GM12878 (cell line): ENCODE measurements around the gene SIRT7. TPM values are rescaled to one million over a fixed set of nuclear protein-coding genes. Genes with fewer than 3 reads are reported as not detected.

Experiments
- ATAC-seq: fragments of 200-7000 bp; cut with Tn5 transposase; 3 replicates; pipeline ENCODE4 v1.9.1; 2020; ENCODE audit warnings: mild to moderate bottlenecking, moderate library complexity
- BruUV-seq: library from RNA; stranded (reverse); fragments of 400-500 nt; replicated peaks from 2 replicates; lab custom pipeline; 2021; lab: Mats Ljungman, UMichigan
- CTCF ChIA-PET: fragments of 300-600 bp; sonication (Branson Sonifier 250); formaldehyde crosslinking; extraction: SDS; loops from one replicate; lab custom pipeline; 2021; ENCODE audit warnings: inconsistent platforms; lab: Yijun Ruan, JAX
- POLR2A ChIA-PET: fragments of 350-600 bp; formaldehyde crosslinking; extraction: SDS; loops from one replicate; lab custom pipeline; 2021; ENCODE audit warnings: inconsistent platforms; lab: Charles Lee
- RAD21 ChIA-PET: fragments of 300-600 bp; sonication (Branson Sonifier 250); formaldehyde crosslinking; loops from one replicate; lab custom pipeline; 2023; ENCODE audit warnings: antibody characterized with exemption; ENCODE audit not compliant: unreplicated experiment; lab: Charles Lee
- SMC1A ChIA-PET: fragments of 300-600 bp; sonication (Branson Sonifier 250); formaldehyde crosslinking; loops from one replicate; lab custom pipeline; 2023; ENCODE audit not compliant: unreplicated experiment, uncharacterized antibody; lab: Charles Lee
- DNase-seq: peaks from one replicate; pipeline ENCODE4 v3.0.0-alpha.2; 2011; ENCODE audit warnings: low read depth, low spot score
- FAIRE-seq: peaks from 3 replicates; lab custom pipeline; 2011; peaks lifted over from hg19 to GRCh38; lab: Jason Lieb, UNC
- H2AFZ ChIP-seq: 2 replicates; pipeline ENCODE4 v1.6.0; 2011; ENCODE audit warnings: low read depth, low read length, control low read depth; ENCODE audit not compliant: control insufficient read depth
- H3K27ac ChIP-seq: 2 replicates; pipeline ENCODE4 v1.5.1; 2011; ENCODE audit warnings: control low read depth; ENCODE audit not compliant: control insufficient read depth, insufficient read depth
- H3K27me3 ChIP-seq, 2 experiments: replicated peaks in 1 of 2; 2 replicates each; pipeline versions ENCODE4 v1.6.0 to v1.6.1; 2011; ENCODE audit warnings: low read length in 1 of 2; ENCODE audit not compliant: control insufficient read depth in 2 of 2, insufficient read depth in 2 of 2
- H3K36me3 ChIP-seq, 2 experiments: 2 replicates each; pipeline ENCODE4 v1.5.1; 2011; ENCODE audit warnings: low read length in 1 of 2; ENCODE audit not compliant: control insufficient read depth in 2 of 2, insufficient read depth in 2 of 2
- H3K4me1 ChIP-seq: 2 replicates; pipeline ENCODE4 v1.6.1; 2011; ENCODE audit warnings: mild to moderate bottlenecking, low read length, moderate library complexity, mixed read lengths; ENCODE audit not compliant: control insufficient read depth, insufficient read depth
- H3K4me2 ChIP-seq: 2 replicates; pipeline ENCODE4 v1.6.0; 2011; ENCODE audit warnings: control low read depth; ENCODE audit not compliant: control insufficient read depth, insufficient read depth
- H3K4me3 ChIP-seq: fragments of 200-600 bp; sonication (generic); 2 replicates; pipeline ENCODE4 v1.5.1; 2016
- H3K79me2 ChIP-seq: 2 replicates; pipeline ENCODE4 v1.6.0; 2011; ENCODE audit warnings: low read length; ENCODE audit not compliant: control insufficient read depth, insufficient read depth
- H3K9ac ChIP-seq: 2 replicates; pipeline ENCODE4 v1.8.0; 2011; ENCODE audit warnings: low read length, control low read depth, mixed read lengths; ENCODE audit not compliant: control insufficient read depth, insufficient read depth
- H3K9me3 ChIP-seq: replicated peaks from 3 replicates; pipeline ENCODE4 v1.5.1; 2011; ENCODE audit warnings: mild to moderate bottlenecking, low read length; ENCODE audit not compliant: control insufficient read depth, insufficient read depth
- H4K20me1 ChIP-seq: 2 replicates; pipeline ENCODE4 v1.6.0; 2011; ENCODE audit not compliant: control insufficient read depth, insufficient read depth
- CBX3 ChIP-seq: fragments of 200-600 bp; sonication (generic); IDR thresholded peaks from 2 replicates; pipeline ENCODE4 v1.6.1; 2016; ENCODE audit warnings: low read depth, borderline replicate concordance
- CREM ChIP-seq: IDR thresholded peaks from 2 replicates; pipeline ENCODE4 v1.6.1; 2014; ENCODE audit warnings: antibody characterized with exemption, low read depth
- LARP7 ChIP-seq: fragments of 450-650 bp; IDR thresholded peaks from 2 replicates; pipeline ENCODE4 v1.6.1; 2017; ENCODE audit warnings: mild to moderate bottlenecking
- SIX5 ChIP-seq: IDR thresholded peaks from 2 replicates; pipeline ENCODE4 v1.6.1; 2011; ENCODE audit warnings: mild to moderate bottlenecking, low read depth, low read length, moderate library complexity; ENCODE audit not compliant: severe bottlenecking
- SP1 ChIP-seq: IDR thresholded peaks from one replicate; pipeline ENCODE4 v1.6.1; 2011; ENCODE audit warnings: low read depth, low read length
- SUZ12 ChIP-seq: fragments of 200-600 bp; sonication (generic); IDR thresholded peaks from one replicate; pipeline ENCODE4 v1.6.1; 2018; ENCODE audit warnings: antibody characterized with exemption, mild to moderate bottlenecking; ENCODE audit not compliant: unreplicated experiment
- WGBS: methylation state at CpG from one replicate; pipeline ENCODE4 v1.1.6; 2016; ENCODE audit warnings: low lambda C conversion rate; ENCODE audit not compliant: insufficient replicate concordance, insufficient coverage; ENCODE audit errors: missing lambda C conversion rate; 5-methylcytosine and 5-hydroxymethylcytosine counted together
- in situ Hi-C: fragments of 300-500 bp; cut with MboI; formaldehyde crosslinking; loops from 9 replicates; pipeline ENCODE4 v1.14.3; 2018; ENCODE audit warnings: mixed read lengths
- intact Hi-C: fragments of 100-400 bp; cut with micrococcal nuclease; formaldehyde crosslinking; loops from one replicate; pipeline ENCODE4 v1.14.2; 2022; ENCODE audit not compliant: unreplicated experiment
- polyA plus RNA-seq, 11 experiments: library from polyadenylated mRNA; depleted of rRNA in 4 of 11; unstranded in 6 of 11; stranded (reverse) in 5 of 11; fragments of >200 nt; fragmentation: Nextera tagmentation in 4 of 11; fragmentation: Illumina TruSeq in 1 of 11; extraction: Ambion mirVana in 4 of 11; extraction: Trizol in 1 of 11; gene quantifications; 1 replicate in 1 of 11; 2 replicates in 10 of 11; pipeline versions ENCODE4 v1.2.1 to v1.2.3, GENCODE V29; 2011 to 2016; ENCODE audit warnings: inconsistent platforms in 2 of 11, missing spikeins in 2 of 11, low read depth in 1 of 11
- total RNA-seq, 4 experiments: library from RNA; depleted of rRNA in 3 of 4; stranded (reverse); fragments of >200 nt in 3 of 4; fragmentation: Illumina TruSeq in 1 of 4; extraction: Trizol in 1 of 4; gene quantifications; 2 replicates each; pipeline versions ENCODE4 v1.2.1 to v1.2.3, GENCODE V29; 2013 to 2021
- TF ChIP-seq, protein P1 (sequence below): fragments of 450-650 bp; IDR thresholded peaks from 2 replicates; pipeline ENCODE4 v1.6.1; 2016; ENCODE audit warnings: mild to moderate bottlenecking, moderate library complexity, borderline replicate concordance
- TF ChIP-seq, protein P2 (sequence below): fragments of 450-650 bp; conservative IDR thresholded peaks from 2 replicates; pipeline ENCODE4 v1.6.1; 2017; ENCODE audit warnings: mild to moderate bottlenecking, moderate library complexity
- TF ChIP-seq, protein P3 (sequence below): fragments of 450-650 bp; IDR thresholded peaks from 2 replicates; pipeline ENCODE4 v1.6.1; 2017; ENCODE audit warnings: low read depth, mild to moderate bottlenecking, moderate library complexity
- TF ChIP-seq, protein P4 (sequence below): IDR thresholded peaks from 2 replicates; pipeline ENCODE4 v1.6.1; 2012; ENCODE audit warnings: mild to moderate bottlenecking, low read depth, low read length
- TF ChIP-seq, protein P5 (sequence below): IDR thresholded peaks from 2 replicates; pipeline ENCODE4 v1.6.1; 2012; ENCODE audit warnings: low read depth, low read length, improper control_type of control experiment

SIRT7 gene
- total and polyA plus RNA-seq, 10 of the 15 experiments (the other 5 are each of a cell fraction or from before 2014, with no cell fraction given), result 1.2 to 56.2 (median 22.7) TPM

DNA sequence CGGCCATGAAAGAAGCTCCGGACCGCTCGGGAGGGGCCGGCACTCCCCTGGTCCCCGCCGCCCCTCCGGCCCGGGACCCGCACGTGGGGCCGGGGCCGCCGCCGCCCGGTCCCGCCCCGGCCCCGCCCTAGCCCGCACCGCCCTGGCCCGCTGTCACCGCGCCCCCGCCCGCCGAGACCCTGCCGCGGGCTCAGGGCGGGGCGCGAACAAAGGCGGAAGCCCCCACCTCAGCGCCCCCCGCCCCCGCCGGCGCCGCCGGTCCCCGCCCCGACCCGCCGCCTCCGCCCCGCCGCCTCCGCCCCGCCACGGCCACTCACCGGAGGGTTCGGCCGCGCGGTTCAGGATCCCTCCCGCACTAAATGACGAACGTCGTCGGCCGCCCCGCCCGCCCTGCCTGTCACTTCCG lies 47.0 kb downstream of the SIRT7 start, which contains the start of gene ARHGDIA:
TSS of gene ARHGDIA (minus strand) at position 357 of the 406 bp plus-strand sequence. CDS start 1,407 bp downstream, outside the sequence.
- DNase-seq (no peak), ATAC-seq (peak; percentile 45), FAIRE-seq (no peak)
- WGBS, result under 1% methylated on average over 24 of the region's 64 CpGs
- RAD21 ChIA-PET, result interaction anchor here (1.1 kb wide), 1 partner anchor 10 kb away, joined by 4 read pairs; no protein-coding TSS in a partner anchor
- Histone ChIP-seq H3K4me1 (0 out of 2 replicates have a peak, but pooled peaks cover 8% of the 10 kb centered on the region), H3K79me2 (peaks cover 41% of the 10 kb centered on the region), H3K4me2 (peak within 1 kb of the TSS; percentile 96), H3K9ac (peak within 1 kb of the TSS; percentile 97), H3K27ac (peak within 1 kb of the TSS; percentile 98), H3K4me3 (peak within 1 kb of the TSS; percentile 95), H3K27me3 (no peaks in the 10 kb centered on the region), H3K9me3 (no peaks in the 10 kb centered on the region), H4K20me1 (0 out of 2 replicates have a peak, but pooled peaks cover 3% of the 10 kb centered on the region), H3K36me3 (peaks cover 0 to 23% of the 10 kb centered on the region in 2 experiments; a peak in 2 of 4 replicates), H2AFZ (peak within 1 kb of the TSS; percentile 69)
- POLR2A ChIA-PET, result interaction anchor here (1.1 to 3.5 kb wide), 4 partner anchors 9 to 46 kb away, joined by 3 to 26 read pairs (median 6); partner anchors contain the start of genes ALYREF, ANAPC11, MCRIP1 and PPP1R27
- SMC1A ChIA-PET, result no interaction called here
- BruUV-seq, result no TSS peak
- CTCF ChIA-PET, result interaction anchor here (1.1 to 2.4 kb wide), 3 partner anchors 10 to 150 kb away, joined by 5 to 9 read pairs (median 7); partner anchors contain the start of gene P4HB
- intact Hi-C loops (loop anchor here (5.0 kb wide), 1 partner anchor 56 kb away; the partner anchor contains the start of gene MAFG), in situ Hi-C loops (no loop called here)
- TF ChIP-seq, protein P1, sequence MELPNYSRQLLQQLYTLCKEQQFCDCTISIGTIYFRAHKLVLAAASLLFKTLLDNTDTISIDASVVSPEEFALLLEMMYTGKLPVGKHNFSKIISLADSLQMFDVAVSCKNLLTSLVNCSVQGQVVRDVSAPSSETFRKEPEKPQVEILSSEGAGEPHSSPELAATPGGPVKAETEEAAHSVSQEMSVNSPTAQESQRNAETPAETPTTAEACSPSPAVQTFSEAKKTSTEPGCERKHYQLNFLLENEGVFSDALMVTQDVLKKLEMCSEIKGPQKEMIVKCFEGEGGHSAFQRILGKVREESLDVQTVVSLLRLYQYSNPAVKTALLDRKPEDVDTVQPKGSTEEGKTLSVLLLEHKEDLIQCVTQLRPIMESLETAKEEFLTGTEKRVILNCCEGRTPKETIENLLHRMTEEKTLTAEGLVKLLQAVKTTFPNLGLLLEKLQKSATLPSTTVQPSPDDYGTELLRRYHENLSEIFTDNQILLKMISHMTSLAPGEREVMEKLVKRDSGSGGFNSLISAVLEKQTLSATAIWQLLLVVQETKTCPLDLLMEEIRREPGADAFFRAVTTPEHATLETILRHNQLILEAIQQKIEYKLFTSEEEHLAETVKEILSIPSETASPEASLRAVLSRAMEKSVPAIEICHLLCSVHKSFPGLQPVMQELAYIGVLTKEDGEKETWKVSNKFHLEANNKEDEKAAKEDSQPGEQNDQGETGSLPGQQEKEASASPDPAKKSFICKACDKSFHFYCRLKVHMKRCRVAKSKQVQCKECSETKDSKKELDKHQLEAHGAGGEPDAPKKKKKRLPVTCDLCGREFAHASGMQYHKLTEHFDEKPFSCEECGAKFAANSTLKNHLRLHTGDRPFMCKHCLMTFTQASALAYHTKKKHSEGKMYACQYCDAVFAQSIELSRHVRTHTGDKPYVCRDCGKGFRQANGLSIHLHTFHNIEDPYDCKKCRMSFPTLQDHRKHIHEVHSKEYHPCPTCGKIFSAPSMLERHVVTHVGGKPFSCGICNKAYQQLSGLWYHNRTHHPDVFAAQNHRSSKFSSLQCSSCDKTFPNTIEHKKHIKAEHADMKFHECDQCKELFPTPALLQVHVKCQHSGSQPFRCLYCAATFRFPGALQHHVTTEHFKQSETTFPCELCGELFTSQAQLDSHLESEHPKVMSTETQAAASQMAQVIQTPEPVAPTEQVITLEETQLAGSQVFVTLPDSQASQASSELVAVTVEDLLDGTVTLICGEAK, result no peak
- peak; percentile 67; the same call in 1 of the 2 replicates for TF ChIP-seq CREM
- TF ChIP-seq, protein P2, sequence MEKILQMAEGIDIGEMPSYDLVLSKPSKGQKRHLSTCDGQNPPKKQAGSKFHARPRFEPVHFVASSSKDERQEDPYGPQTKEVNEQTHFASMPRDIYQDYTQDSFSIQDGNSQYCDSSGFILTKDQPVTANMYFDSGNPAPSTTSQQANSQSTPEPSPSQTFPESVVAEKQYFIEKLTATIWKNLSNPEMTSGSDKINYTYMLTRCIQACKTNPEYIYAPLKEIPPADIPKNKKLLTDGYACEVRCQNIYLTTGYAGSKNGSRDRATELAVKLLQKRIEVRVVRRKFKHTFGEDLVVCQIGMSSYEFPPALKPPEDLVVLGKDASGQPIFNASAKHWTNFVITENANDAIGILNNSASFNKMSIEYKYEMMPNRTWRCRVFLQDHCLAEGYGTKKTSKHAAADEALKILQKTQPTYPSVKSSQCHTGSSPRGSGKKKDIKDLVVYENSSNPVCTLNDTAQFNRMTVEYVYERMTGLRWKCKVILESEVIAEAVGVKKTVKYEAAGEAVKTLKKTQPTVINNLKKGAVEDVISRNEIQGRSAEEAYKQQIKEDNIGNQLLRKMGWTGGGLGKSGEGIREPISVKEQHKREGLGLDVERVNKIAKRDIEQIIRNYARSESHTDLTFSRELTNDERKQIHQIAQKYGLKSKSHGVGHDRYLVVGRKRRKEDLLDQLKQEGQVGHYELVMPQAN, result no peak
- no peak for TF ChIP-seq CBX3
- TF ChIP-seq, protein P3, sequence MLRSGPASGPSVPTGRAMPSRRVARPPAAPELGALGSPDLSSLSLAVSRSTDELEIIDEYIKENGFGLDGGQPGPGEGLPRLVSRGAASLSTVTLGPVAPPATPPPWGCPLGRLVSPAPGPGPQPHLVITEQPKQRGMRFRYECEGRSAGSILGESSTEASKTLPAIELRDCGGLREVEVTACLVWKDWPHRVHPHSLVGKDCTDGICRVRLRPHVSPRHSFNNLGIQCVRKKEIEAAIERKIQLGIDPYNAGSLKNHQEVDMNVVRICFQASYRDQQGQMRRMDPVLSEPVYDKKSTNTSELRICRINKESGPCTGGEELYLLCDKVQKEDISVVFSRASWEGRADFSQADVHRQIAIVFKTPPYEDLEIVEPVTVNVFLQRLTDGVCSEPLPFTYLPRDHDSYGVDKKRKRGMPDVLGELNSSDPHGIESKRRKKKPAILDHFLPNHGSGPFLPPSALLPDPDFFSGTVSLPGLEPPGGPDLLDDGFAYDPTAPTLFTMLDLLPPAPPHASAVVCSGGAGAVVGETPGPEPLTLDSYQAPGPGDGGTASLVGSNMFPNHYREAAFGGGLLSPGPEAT, result no peak
- TF ChIP-seq, protein P4, sequence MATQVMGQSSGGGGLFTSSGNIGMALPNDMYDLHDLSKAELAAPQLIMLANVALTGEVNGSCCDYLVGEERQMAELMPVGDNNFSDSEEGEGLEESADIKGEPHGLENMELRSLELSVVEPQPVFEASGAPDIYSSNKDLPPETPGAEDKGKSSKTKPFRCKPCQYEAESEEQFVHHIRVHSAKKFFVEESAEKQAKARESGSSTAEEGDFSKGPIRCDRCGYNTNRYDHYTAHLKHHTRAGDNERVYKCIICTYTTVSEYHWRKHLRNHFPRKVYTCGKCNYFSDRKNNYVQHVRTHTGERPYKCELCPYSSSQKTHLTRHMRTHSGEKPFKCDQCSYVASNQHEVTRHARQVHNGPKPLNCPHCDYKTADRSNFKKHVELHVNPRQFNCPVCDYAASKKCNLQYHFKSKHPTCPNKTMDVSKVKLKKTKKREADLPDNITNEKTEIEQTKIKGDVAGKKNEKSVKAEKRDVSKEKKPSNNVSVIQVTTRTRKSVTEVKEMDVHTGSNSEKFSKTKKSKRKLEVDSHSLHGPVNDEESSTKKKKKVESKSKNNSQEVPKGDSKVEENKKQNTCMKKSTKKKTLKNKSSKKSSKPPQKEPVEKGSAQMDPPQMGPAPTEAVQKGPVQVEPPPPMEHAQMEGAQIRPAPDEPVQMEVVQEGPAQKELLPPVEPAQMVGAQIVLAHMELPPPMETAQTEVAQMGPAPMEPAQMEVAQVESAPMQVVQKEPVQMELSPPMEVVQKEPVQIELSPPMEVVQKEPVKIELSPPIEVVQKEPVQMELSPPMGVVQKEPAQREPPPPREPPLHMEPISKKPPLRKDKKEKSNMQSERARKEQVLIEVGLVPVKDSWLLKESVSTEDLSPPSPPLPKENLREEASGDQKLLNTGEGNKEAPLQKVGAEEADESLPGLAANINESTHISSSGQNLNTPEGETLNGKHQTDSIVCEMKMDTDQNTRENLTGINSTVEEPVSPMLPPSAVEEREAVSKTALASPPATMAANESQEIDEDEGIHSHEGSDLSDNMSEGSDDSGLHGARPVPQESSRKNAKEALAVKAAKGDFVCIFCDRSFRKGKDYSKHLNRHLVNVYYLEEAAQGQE, result no peak
- no peak for TF ChIP-seq LARP7
- no peak for TF ChIP-seq SP1
- TF ChIP-seq SUZ12, result no peak
- TF ChIP-seq, protein P5, sequence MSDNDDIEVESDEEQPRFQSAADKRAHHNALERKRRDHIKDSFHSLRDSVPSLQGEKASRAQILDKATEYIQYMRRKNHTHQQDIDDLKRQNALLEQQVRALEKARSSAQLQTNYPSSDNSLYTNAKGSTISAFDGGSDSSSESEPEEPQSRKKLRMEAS, result no peak
- TF ChIP-seq SIX5, result no peak
